Measurements from ENCODE around the gene TECR. TPM values are rescaled to one million over a fixed set of nuclear protein-coding genes. Genes with fewer than 3 reads are reported as not detected.

Gene TECR
- total and polyA plus RNA-seq, 9 of the 15 experiments (the other 6 are each of a cell fraction or from before 2014, with no cell fraction given) = 29.3 to 211 (median 81.4) TPM

- TF ChIP-seq ILF3 (IDR thresholded peaks at IDR 0.05; ENCODE audit: borderline replicate concordance) (no peak), NFXL1 (CRISPR knock-in tag; IDR thresholded peaks at IDR 0.05) (no peak), BCL6 (CRISPR knock-in tag; IDR thresholded peaks at IDR 0.05) (no peak), BCLAF1 (IDR thresholded peaks at IDR 0.05; ENCODE audit: borderline replicate concordance in 1 of 2, control insufficient read depth in 1 of 2, low read depth in 2 of 2, low read length in 1 of 2) (peak in 1 of 2 experiments; percentile 90; a peak in 2 of 4 replicates), HDAC6 (IDR thresholded peaks at IDR 0.05; ENCODE audit: low read depth, low read length) (no peak), ZNF696 (CRISPR knock-in tag; conservative IDR thresholded peaks at IDR 0.05) (no peak), BHLHE40 (IDR thresholded peaks at IDR 0.05; ENCODE audit: low read length) (peak; percentile 96), TARDBP (IDR thresholded peaks at IDR 0.05) (no peak), E2F4 (CRISPR knock-in tag; IDR thresholded peaks at IDR 0.05; ENCODE audit: low read depth) (no peak), CHAMP1 (IDR thresholded peaks at IDR 0.05) (no peak), MAFF (IDR thresholded peaks at IDR 0.05; ENCODE audit: low read length) (peak; percentile 13; the same call in 1 of the 2 replicates), ZNF197 (CRISPR knock-in tag; IDR thresholded peaks at IDR 0.05; ENCODE audit: low read depth) (no peak), ZNF280B (CRISPR knock-in tag; IDR thresholded peaks at IDR 0.05) (no peak), ZNF445 (CRISPR knock-in tag; IDR thresholded peaks at IDR 0.05; ENCODE audit: low read depth) (no peak), SP1 (CRISPR knock-in tag; IDR thresholded peaks at IDR 0.05) (peak; percentile 95), ZFX (CRISPR knock-in tag; IDR thresholded peaks at IDR 0.05) (peak; percentile 46), TAF9B (IDR thresholded peaks at IDR 0.05; ENCODE audit: partially characterized antibody) (no peak), SNAPC5 (CRISPR knock-in tag; IDR thresholded peaks at IDR 0.05) (no peak), ZC3H8 (IDR thresholded peaks at IDR 0.05) (no peak), COPS2 (conservative IDR thresholded peaks at IDR 0.05) (no peak), ZNF239 (CRISPR knock-in tag; IDR thresholded peaks at IDR 0.05) (no peak)
Observed at GRCh38 chr19:14496029-14496833, 33.2 kb upstream of the TECR start, which contains the start of gene GIPC1 (continued).
